Subcutaneous preadipocyte (primary cell): Measurements from ENCODE around the gene ZNF254. TPM values are rescaled to one million over a fixed set of nuclear protein-coding genes. Genes with fewer than 3 reads are reported as not detected.

Source experiments
- total RNA-seq: library from RNA; depleted of rRNA; stranded (reverse); fragments of >200 nt; gene quantifications from 2 replicates; pipeline ENCODE4 v1.2.3, GENCODE V29; 2012

ZNF254 gene
- total RNA-seq = 8.4 and 9.2 TPM in 2 replicates

DNA sequence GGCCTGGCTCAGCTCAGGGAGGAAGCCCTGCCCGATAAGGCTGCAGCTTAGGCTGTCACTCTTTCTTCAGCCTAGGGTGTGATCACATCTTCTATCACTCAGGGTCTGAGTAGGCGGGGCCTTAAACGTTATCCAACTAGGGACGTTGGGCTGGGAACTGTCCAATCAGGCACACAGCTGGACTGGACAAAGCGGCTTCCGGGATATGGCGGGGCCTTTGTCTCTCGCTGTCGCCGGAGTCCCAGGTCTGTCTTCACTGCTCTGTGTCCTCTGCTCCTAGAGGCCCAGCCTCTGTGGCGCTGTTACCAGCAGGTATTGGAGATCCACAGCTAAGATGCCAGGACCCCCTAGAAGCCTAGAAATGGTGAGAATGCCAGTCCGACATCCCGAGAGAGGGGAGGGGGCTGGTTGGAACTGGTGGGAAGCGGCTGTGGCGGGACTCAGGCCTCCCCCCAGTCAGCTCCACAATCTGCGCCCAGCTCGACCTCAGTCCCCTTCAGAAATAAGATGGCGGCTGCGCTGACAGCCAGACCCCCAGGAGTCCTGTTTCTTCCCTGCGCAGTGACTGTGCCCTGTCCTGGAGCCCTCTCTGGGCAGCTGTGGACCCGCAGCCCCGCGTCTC is at the start of gene ZNF254:
Gene ZNF254 (plus strand): TSS at position 214 of the 622 bp plus-strand sequence. CDS start 121 bp downstream, at position 335.

Other genes starting within 250 kb of the ZNF254 start
- 2.9 and 6.5 TPM in 2 replicates for gene ZNF726, start 172.3 kb upstream of the ZNF254 start, total RNA-seq